GM12878 (cell line): ENCODE results near the gene FTCDNL1. TPM values are rescaled to one million over a fixed set of nuclear protein-coding genes. Genes with fewer than 3 reads are reported as not detected.

ENCODE experiments used
- ATAC-seq: fragments of 200-7000 bp; cut with Tn5 transposase; 3 replicates; pipeline ENCODE4 v1.9.1; 2020; ENCODE audit warnings: mild to moderate bottlenecking, moderate library complexity
- BruUV-seq: library from RNA; stranded (reverse); fragments of 400-500 nt; replicated peaks from 2 replicates; lab custom pipeline; 2021; lab: Mats Ljungman, UMichigan
- CTCF ChIA-PET: fragments of 300-600 bp; sonication (Branson Sonifier 250); formaldehyde crosslinking; extraction: SDS; loops from one replicate; lab custom pipeline; 2021; ENCODE audit warnings: inconsistent platforms; lab: Yijun Ruan, JAX
- POLR2A ChIA-PET: fragments of 350-600 bp; formaldehyde crosslinking; extraction: SDS; loops from one replicate; lab custom pipeline; 2021; ENCODE audit warnings: inconsistent platforms; lab: Charles Lee
- RAD21 ChIA-PET: fragments of 300-600 bp; sonication (Branson Sonifier 250); formaldehyde crosslinking; loops from one replicate; lab custom pipeline; 2023; ENCODE audit warnings: antibody characterized with exemption; ENCODE audit not compliant: unreplicated experiment; lab: Charles Lee
- SMC1A ChIA-PET: fragments of 300-600 bp; sonication (Branson Sonifier 250); formaldehyde crosslinking; loops from one replicate; lab custom pipeline; 2023; ENCODE audit not compliant: unreplicated experiment, uncharacterized antibody; lab: Charles Lee
- DNase-seq: peaks from one replicate; pipeline ENCODE4 v3.0.0-alpha.2; 2011; ENCODE audit warnings: low read depth, low spot score
- FAIRE-seq: peaks from 3 replicates; lab custom pipeline; 2011; peaks lifted over from hg19 to GRCh38; lab: Jason Lieb, UNC
- H2AFZ ChIP-seq: 2 replicates; pipeline ENCODE4 v1.6.0; 2011; ENCODE audit warnings: low read depth, low read length, control low read depth; ENCODE audit not compliant: control insufficient read depth
- H3K27ac ChIP-seq: 2 replicates; pipeline ENCODE4 v1.5.1; 2011; ENCODE audit warnings: control low read depth; ENCODE audit not compliant: control insufficient read depth, insufficient read depth
- H3K27me3 ChIP-seq, 2 experiments: replicated peaks in 1 of 2; 2 replicates each; pipeline versions ENCODE4 v1.6.0 to v1.6.1; 2011; ENCODE audit warnings: low read length in 1 of 2; ENCODE audit not compliant: control insufficient read depth in 2 of 2, insufficient read depth in 2 of 2
- H3K36me3 ChIP-seq, 2 experiments: 2 replicates each; pipeline ENCODE4 v1.5.1; 2011; ENCODE audit warnings: low read length in 1 of 2; ENCODE audit not compliant: control insufficient read depth in 2 of 2, insufficient read depth in 2 of 2
- H3K4me1 ChIP-seq: 2 replicates; pipeline ENCODE4 v1.6.1; 2011; ENCODE audit warnings: mild to moderate bottlenecking, low read length, moderate library complexity, mixed read lengths; ENCODE audit not compliant: control insufficient read depth, insufficient read depth
- H3K4me2 ChIP-seq: 2 replicates; pipeline ENCODE4 v1.6.0; 2011; ENCODE audit warnings: control low read depth; ENCODE audit not compliant: control insufficient read depth, insufficient read depth
- H3K4me3 ChIP-seq: fragments of 200-600 bp; sonication (generic); 2 replicates; pipeline ENCODE4 v1.5.1; 2016
- H3K79me2 ChIP-seq: 2 replicates; pipeline ENCODE4 v1.6.0; 2011; ENCODE audit warnings: low read length; ENCODE audit not compliant: control insufficient read depth, insufficient read depth
- H3K9ac ChIP-seq: 2 replicates; pipeline ENCODE4 v1.8.0; 2011; ENCODE audit warnings: low read length, control low read depth, mixed read lengths; ENCODE audit not compliant: control insufficient read depth, insufficient read depth
- H3K9me3 ChIP-seq: replicated peaks from 3 replicates; pipeline ENCODE4 v1.5.1; 2011; ENCODE audit warnings: mild to moderate bottlenecking, low read length; ENCODE audit not compliant: control insufficient read depth, insufficient read depth
- H4K20me1 ChIP-seq: 2 replicates; pipeline ENCODE4 v1.6.0; 2011; ENCODE audit not compliant: control insufficient read depth, insufficient read depth
- BCLAF1 ChIP-seq: fragments of 450-650 bp; IDR thresholded peaks from 2 replicates; pipeline ENCODE4 v1.6.1; 2017; ENCODE audit warnings: antibody characterized with exemption, mild to moderate bottlenecking, moderate library complexity
- CBX5 ChIP-seq: sonication (generic); IDR thresholded peaks from 2 replicates; pipeline ENCODE4 v1.6.1; 2016; ENCODE audit warnings: low read depth, moderate library complexity, mild to moderate bottlenecking, inconsistent platforms
- CEBPZ ChIP-seq: fragments of 150-350 bp; IDR thresholded peaks from 2 replicates; pipeline ENCODE4 v1.6.1; 2016; ENCODE audit warnings: low read depth, low read length
- EP300 ChIP-seq, 2 experiments: fragments of 150-350 bp in 1 of 2; IDR thresholded peaks; 2 replicates each; pipeline ENCODE4 v1.6.1; 2011 to 2012; ENCODE audit warnings: low read depth in 2 of 2, low read length in 2 of 2, borderline replicate concordance in 1 of 2, improper control_type of control experiment in 1 of 2, inconsistent platforms in 1 of 2; ENCODE audit not compliant: control insufficient read depth in 1 of 2
- NR2C2 ChIP-seq: IDR thresholded peaks from 2 replicates; pipeline ENCODE4 v1.6.1; 2011; ENCODE audit warnings: borderline replicate concordance, low read depth; ENCODE audit not compliant: control insufficient read depth, insufficient read length
- SMAD5 ChIP-seq: IDR thresholded peaks from 2 replicates; pipeline ENCODE4 v1.6.1; 2016; ENCODE audit warnings: antibody characterized with exemption, low read depth
- ZNF274 ChIP-seq: IDR thresholded peaks from one replicate; pipeline ENCODE4 v1.8.0; 2011; ENCODE audit not compliant: insufficient read length, insufficient read depth
- ZNF592 ChIP-seq: fragments of 450-650 bp; IDR thresholded peaks from 2 replicates; pipeline ENCODE4 v1.6.1; 2017; ENCODE audit warnings: mild to moderate bottlenecking, moderate library complexity
- WGBS: methylation state at CpG from one replicate; pipeline ENCODE4 v1.1.6; 2016; ENCODE audit warnings: low lambda C conversion rate; ENCODE audit not compliant: insufficient replicate concordance, insufficient coverage; ENCODE audit errors: missing lambda C conversion rate; 5-methylcytosine and 5-hydroxymethylcytosine counted together
- in situ Hi-C: fragments of 300-500 bp; cut with MboI; formaldehyde crosslinking; loops from 9 replicates; pipeline ENCODE4 v1.14.3; 2018; ENCODE audit warnings: mixed read lengths
- intact Hi-C: fragments of 100-400 bp; cut with micrococcal nuclease; formaldehyde crosslinking; loops from one replicate; pipeline ENCODE4 v1.14.2; 2022; ENCODE audit not compliant: unreplicated experiment
- polyA plus RNA-seq, 11 experiments: library from polyadenylated mRNA; depleted of rRNA in 4 of 11; unstranded in 6 of 11; stranded (reverse) in 5 of 11; fragments of >200 nt; fragmentation: Nextera tagmentation in 4 of 11; fragmentation: Illumina TruSeq in 1 of 11; extraction: Ambion mirVana in 4 of 11; extraction: Trizol in 1 of 11; gene quantifications; 1 replicate in 1 of 11; 2 replicates in 10 of 11; pipeline versions ENCODE4 v1.2.1 to v1.2.3, GENCODE V29; 2011 to 2016; ENCODE audit warnings: inconsistent platforms in 2 of 11, missing spikeins in 2 of 11, low read depth in 1 of 11
- total RNA-seq, 4 experiments: library from RNA; depleted of rRNA in 3 of 4; stranded (reverse); fragments of >200 nt in 3 of 4; fragmentation: Illumina TruSeq in 1 of 4; extraction: Trizol in 1 of 4; gene quantifications; 2 replicates each; pipeline versions ENCODE4 v1.2.1 to v1.2.3, GENCODE V29; 2013 to 2021

The FTCDNL1 gene
- total and polyA plus RNA-seq, 10 of the 15 experiments (the other 5 are each of a cell fraction or from before 2014, with no cell fraction given), result 0.15 to 3.9 (median 2.0) TPM

DNA sequence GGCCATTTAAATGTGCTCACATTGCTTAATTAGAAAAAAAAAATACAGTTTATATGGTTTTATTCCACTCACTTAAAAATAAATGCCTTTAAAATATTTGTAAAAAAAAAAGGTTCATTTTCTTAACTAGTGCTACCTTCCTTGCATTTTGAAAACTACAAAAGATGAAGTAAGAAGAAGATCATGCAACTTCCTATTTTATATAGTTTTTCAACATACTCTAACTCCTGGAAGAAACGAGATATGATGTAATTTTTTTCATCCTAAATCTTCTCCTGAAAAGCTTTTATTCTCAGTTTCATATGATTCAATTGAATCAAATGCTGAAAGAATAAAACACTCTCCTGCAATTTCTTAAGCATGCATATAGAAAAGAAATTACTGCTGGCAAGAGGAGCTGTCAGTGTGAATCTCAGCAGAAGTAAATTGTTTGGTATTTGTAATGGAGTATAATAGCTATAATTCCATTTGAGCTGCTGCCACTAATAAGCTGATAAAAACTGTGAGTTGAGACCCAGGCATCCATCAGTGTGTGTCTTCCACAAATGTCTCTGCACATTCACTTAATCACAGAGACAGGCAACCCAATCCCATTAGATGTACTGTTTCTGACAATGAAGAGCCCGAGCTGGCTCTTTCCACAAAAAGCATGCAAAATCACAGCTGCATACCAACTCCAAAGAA, 3.7 kb downstream of the FTCDNL1 start:
- Histone ChIP-seq H3K4me3 (no peak overlapping the region), H3K27me3 (no peaks in the 10 kb centered on the region), H3K9me3 (no peaks in the 10 kb centered on the region), H3K79me2 (no peaks in the 10 kb centered on the region), H3K4me2 (no peak overlapping the region), H3K9ac (no peak overlapping the region), H2AFZ (no peak overlapping the region), H4K20me1 (no peaks in the 10 kb centered on the region), H3K27ac (no peak overlapping the region), H3K4me1 (no peaks in the 10 kb centered on the region), H3K36me3 (no peaks in the 10 kb centered on the region)
- in situ Hi-C loops, result no loop called here
- FAIRE-seq, result no peak
- RAD21 ChIA-PET, result interaction anchor here (0.6 kb wide), 1 partner anchor 82 kb away, joined by 3 read pairs; no protein-coding TSS in a partner anchor
- TF ChIP-seq BCLAF1, result no peak
- no peak for TF ChIP-seq ZNF274
- TF ChIP-seq CBX5, result no peak
- TF ChIP-seq NR2C2, result no peak
- no peak for TF ChIP-seq CEBPZ
- TF ChIP-seq EP300 (IDR thresholded peaks at IDR 0.05; ENCODE audit: borderline replicate concordance in 1 of 2, control insufficient read depth in 1 of 2, low read depth in 2 of 2, low read length in 2 of 2), result no peak
- TF ChIP-seq SMAD5, result no peak
- no peak for TF ChIP-seq ZNF592
- POLR2A ChIA-PET, result no interaction called here
- WGBS, result 50% methylated on average over 2 of the region's 2 CpGs
- no peak for ATAC-seq
- BruUV-seq, result no TSS peak
- intact Hi-C loops, result no loop called here
- CTCF ChIA-PET, result interaction anchor here (0.6 to 1.7 kb wide), 2 partner anchors 107 to 131 kb away, joined by 3 to 4 read pairs; no protein-coding TSS in a partner anchor
- DNase-seq, result no peak
- SMC1A ChIA-PET, result interaction anchor here (1.3 kb wide), 1 partner anchor 27 kb away, joined by 4 read pairs; no protein-coding TSS in a partner anchor
